BLaER1 treated with 17β-estradiol and CSF1 and Interleukin-3, amounts not matched to agents 10 nM and 100 nM (cell line): ENCODE results near the gene ACKR3.

Experiments
- H3K27ac ChIP-seq, 11 experiments: shearing (Covaris generic); formaldehyde crosslinking; 2 replicates each; pipeline ENCODE4 v1.8.1; 2022
- H3K27me3 ChIP-seq, 11 experiments: shearing (Covaris generic); formaldehyde crosslinking; 2 replicates each; pipeline ENCODE4 v1.8.1; 2022
- H3K36me3 ChIP-seq, 11 experiments: shearing (Covaris generic); formaldehyde crosslinking; 2 replicates each; pipeline ENCODE4 v1.8.1; 2022
- H3K4me1 ChIP-seq, 10 experiments: shearing (Covaris generic); formaldehyde crosslinking; 2 replicates each; pipeline ENCODE4 v1.8.1; 2022
- H3K4me2 ChIP-seq, 11 experiments: shearing (Covaris generic); formaldehyde crosslinking; 2 replicates each; pipeline ENCODE4 v1.8.1; 2022
- H3K4me3 ChIP-seq, 10 experiments: shearing (Covaris generic); formaldehyde crosslinking; 2 replicates each; pipeline ENCODE4 v1.8.1; 2022
- H3K9ac ChIP-seq, 11 experiments: shearing (Covaris generic); formaldehyde crosslinking; 2 replicates each; pipeline ENCODE4 v1.8.1; 2022
- H3K9me3 ChIP-seq, 11 experiments: shearing (Covaris generic); formaldehyde crosslinking; replicated peaks in 1 of 11; 2 replicates each; pipeline ENCODE4 v1.8.1; 2022
- H4K20me1 ChIP-seq, 11 experiments: shearing (Covaris generic); formaldehyde crosslinking; 2 replicates each; pipeline ENCODE4 v1.8.1; 2022
- Cebpa-rat ChIP-seq, 11 experiments: shearing (Covaris generic); IDR thresholded peaks; 2 replicates each; pipeline ENCODE4 v1.8.1; 2022

Gene ACKR3

DNA sequence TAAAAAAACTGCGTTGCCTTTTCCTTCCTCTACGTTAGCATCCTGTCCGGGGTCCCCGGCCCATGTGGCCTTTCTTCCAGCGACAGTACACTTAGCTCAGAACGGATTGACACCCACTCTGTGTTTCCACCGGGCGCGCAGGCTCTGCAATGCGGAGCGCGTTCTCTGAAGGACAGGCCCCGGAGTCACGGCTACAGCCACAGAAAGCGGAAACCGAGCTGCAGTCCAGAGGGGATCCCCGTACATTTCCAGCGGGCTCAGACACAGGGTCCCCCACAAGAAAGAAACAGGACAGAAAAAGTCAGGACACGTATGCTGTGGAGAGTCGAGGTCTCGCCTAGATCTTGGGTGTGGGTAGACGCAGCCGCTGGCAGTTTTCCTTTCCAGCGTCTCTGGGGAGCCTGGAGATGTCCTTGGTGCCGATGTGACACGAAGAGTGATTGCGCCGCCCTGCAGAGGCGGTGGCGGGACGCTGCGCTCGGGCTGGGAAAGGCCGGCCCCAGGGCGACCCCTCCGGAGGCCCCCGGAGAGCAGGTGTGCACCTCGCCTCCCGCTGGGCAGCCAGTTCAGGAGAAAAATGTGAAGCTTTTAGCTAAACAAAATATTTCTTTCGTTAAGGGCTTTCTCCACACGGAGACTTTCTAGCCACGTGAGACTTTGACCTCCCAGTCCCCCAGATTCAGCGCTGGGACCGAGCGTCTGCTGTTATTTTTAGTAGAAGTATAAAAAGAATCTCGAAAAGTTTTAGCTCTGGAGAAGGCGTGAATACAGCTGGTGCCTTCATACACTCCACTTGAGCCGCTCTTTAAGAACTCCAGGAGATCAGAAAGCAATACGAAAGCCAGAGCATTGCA lies 1.3 kb upstream of the ACKR3 start:
- H3K27ac ChIP-seq, result peak overlapping the region in 9 of 11 experiments; percentile 27 to 58 (median 55); a peak in 19 of 22 replicates
- H4K20me1 ChIP-seq, result peaks cover 0 to 14% (median 0%) of the 10 kb centered on the region in 11 experiments; a peak in 3 of 22 replicates
- peak overlapping the region; percentile 88 to 98 (median 96) for H3K4me2 ChIP-seq
- H3K36me3 ChIP-seq, result no peaks in the 10 kb centered on the region
- H3K9ac ChIP-seq, result peak overlapping the region; percentile 27 to 74 (median 57); a peak in 20 of 22 replicates
- TF ChIP-seq Cebpa-rat (IDR thresholded peaks at IDR 0.05), result no peak
- H3K4me1 ChIP-seq, result peaks cover 50 to 96% (median 89%) of the 10 kb centered on the region in 10 experiments
- peaks cover 42 to 58% (median 48%) of the 10 kb centered on the region in 11 experiments for H3K27me3 ChIP-seq
- peak overlapping the region; percentile 37 to 68 (median 53) for H3K4me3 ChIP-seq
- peaks cover 0 to 7% (median 0%) of the 10 kb centered on the region in 11 experiments; a peak in 1 of 22 replicates for H3K9me3 ChIP-seq

DNA sequence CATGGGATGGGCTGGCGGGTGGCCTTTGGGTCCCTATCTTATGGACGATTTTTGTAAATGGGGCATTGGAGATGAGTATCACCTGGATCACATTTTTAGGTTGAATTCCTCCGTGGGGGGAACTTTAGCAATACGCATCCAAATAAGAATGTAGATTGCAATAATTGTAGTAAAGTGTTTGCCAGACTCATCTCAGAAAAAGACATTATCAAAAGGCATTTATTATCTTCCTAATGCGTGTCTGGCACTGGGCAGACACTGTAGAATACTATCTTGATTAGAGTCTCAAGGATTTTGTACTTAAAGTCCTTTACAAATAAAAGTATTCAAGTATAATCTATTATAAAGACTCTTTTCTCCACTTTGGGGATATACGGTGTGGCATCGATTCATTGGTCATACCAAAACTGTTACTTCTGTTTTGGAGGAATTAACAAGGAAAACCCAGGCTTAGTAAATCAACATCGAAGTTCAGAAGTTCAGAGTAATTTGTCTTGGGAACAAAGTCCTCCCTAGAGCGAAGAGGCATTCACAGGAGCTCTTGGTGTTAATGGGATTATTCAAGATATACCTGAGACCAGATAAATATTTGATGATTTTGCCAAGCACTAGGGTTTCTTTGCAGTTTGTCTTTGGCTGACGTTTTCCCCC lies 578 bp upstream of the ACKR3 start:
- H3K4me2 ChIP-seq, result peak overlapping the region; percentile 88 to 98 (median 96)
- no peaks in the 10 kb centered on the region for H3K36me3 ChIP-seq
- peak overlapping the region in 9 of 10 experiments; percentile 37 to 71 (median 53); a peak in 16 of 20 replicates for H3K4me3 ChIP-seq
- peaks cover 50 to 88% (median 83%) of the 10 kb centered on the region in 10 experiments for H3K4me1 ChIP-seq
- peaks cover 42 to 58% (median 48%) of the 10 kb centered on the region in 11 experiments for H3K27me3 ChIP-seq
- H3K9ac ChIP-seq, result peak overlapping the region in 9 of 11 experiments; percentile 27 to 74 (median 57); a peak in 13 of 22 replicates
- H3K27ac ChIP-seq, result peak overlapping the region in 9 of 11 experiments; percentile 27 to 58 (median 55); a peak in 14 of 22 replicates
- TF ChIP-seq Cebpa-rat (IDR thresholded peaks at IDR 0.05), result no peak
- H4K20me1 ChIP-seq, result peaks cover 0 to 21% (median 0%) of the 10 kb centered on the region in 11 experiments; a peak in 3 of 22 replicates
- H3K9me3 ChIP-seq, result peaks cover 0 to under 1% (median 0%) of the 10 kb centered on the region in 11 experiments; a peak in 1 of 22 replicates

DNA sequence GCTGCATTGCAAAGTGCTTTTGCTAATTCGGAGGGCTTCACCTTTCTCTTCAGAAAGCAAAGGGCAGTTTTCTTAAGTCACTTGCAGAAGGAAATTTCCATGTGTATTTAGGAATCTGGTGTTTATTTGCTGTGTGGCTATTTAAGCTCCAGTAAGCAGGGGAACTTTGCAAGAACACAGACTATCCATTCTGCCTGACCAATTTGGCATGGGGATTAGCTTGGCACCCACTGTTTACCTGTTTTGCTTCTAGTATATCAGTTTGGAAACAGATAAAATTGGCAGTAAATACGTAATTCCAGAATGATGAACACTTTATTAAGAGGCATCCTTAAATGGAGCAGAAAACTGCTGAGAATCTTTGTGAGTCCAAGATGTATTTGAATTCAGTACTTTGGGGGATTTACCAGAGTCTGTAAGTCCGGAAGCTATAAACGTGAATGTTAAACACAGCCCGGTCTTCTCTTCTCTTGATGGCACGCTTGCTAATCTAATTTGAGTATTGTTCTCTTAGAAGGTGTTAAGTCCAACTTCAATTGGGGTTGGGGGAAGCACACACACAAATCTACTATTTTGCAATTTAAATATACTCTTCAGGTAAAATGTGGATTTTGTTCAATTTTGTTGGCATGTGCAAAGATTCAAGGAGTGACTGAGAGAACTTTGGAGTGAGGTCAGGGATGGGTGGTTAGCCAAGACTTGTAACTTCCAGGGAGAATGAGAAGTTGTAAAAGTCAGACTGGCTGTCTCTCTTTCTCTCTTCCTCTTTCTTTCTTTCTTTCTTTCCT lies 650 bp downstream of the ACKR3 start:
- peak overlapping the region; percentile 10 to 67 (median 44); a peak in 19 of 22 replicates for H3K9ac ChIP-seq
- H3K27me3 ChIP-seq, result peaks cover 39 to 52% (median 42%) of the 10 kb centered on the region in 11 experiments
- no peaks in the 10 kb centered on the region for H3K9me3 ChIP-seq
- peak overlapping the region; percentile 88 to 98 (median 96) for H3K4me2 ChIP-seq
- peak overlapping the region in 6 of 11 experiments; percentile 5 to 57 (median 40); a peak in 8 of 22 replicates for H3K27ac ChIP-seq
- no peaks in the 10 kb centered on the region for H3K36me3 ChIP-seq
- peaks cover 50 to 76% (median 74%) of the 10 kb centered on the region in 10 experiments for H3K4me1 ChIP-seq
- peaks cover 0 to 30% (median 0%) of the 10 kb centered on the region in 11 experiments; a peak in 3 of 22 replicates for H4K20me1 ChIP-seq
- TF ChIP-seq Cebpa-rat (IDR thresholded peaks at IDR 0.05), result no peak
- H3K4me3 ChIP-seq, result peak overlapping the region; percentile 12 to 71 (median 48); a peak in 17 of 20 replicates

DNA sequence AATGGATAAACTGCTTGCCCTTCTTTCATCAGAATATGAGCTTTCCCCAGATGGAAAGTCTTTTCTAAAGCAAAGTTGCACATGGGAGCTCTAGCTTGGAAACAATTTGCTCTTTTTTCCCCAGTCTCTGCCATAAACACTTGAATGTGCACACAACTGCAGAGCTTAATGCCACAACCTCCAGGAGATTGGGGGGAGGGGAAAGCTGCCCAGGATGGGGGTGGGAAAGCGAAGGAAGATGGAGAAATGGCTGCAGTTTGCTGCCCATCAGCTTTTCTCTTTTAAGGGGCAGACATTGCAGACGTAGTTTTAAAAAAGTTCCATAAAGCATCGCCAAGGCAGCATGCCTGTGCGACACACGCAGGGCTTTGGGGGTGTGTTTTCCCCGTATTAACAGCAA lies 1.5 kb downstream of the ACKR3 start:
- Histone ChIP-seq H3K4me3 (peak overlapping the region in 6 of 10 experiments; percentile 40 to 71 (median 56); a peak in 10 of 20 replicates), H3K4me2 (peak overlapping the region; percentile 88 to 98 (median 96))

DNA sequence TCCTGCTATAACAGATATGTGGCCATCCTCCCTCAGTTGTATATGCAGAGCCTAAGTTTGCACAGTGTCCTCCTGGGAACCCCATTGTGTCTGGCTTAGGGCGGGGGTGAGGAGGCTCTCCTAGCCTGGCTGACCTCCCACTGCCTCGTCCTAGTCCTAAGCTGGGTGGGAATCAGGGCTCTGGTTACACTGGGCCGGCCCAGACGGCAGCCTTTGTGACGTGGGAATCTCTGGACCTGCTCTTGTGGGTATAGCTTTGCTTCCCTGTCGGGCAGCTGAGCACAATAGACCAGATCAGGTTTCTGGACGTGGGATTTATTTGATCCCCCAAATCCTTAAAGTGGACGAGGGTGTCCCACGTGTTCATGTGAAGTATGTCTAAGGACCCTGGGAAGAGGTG lies 2.9 kb downstream of the ACKR3 start:
- H3K9ac ChIP-seq, result no peak overlapping the region
- peak overlapping the region in 1 of 10 experiments; percentile 13; a peak in 1 of 20 replicates for H3K4me3 ChIP-seq
- no peak for TF ChIP-seq Cebpa-rat (IDR thresholded peaks at IDR 0.05)
- peaks cover 41 to 54% (median 52%) of the 10 kb centered on the region in 10 experiments for H3K4me1 ChIP-seq
- H3K4me2 ChIP-seq, result peak overlapping the region; percentile 88 to 98 (median 96); a peak in 19 of 22 replicates
- peaks cover 0 to 30% (median 0%) of the 10 kb centered on the region in 11 experiments; a peak in 5 of 22 replicates for H4K20me1 ChIP-seq
- no peak overlapping the region for H3K27ac ChIP-seq
- H3K9me3 ChIP-seq, result peaks cover 0 to 13% (median 6%) of the 10 kb centered on the region in 11 experiments; a peak in 15 of 22 replicates
- peaks cover 0 to 6% (median 0%) of the 10 kb centered on the region in 11 experiments; a peak in 1 of 22 replicates for H3K36me3 ChIP-seq
- H3K27me3 ChIP-seq, result peaks cover 17 to 30% (median 20%) of the 10 kb centered on the region in 11 experiments

More for the DNA sequence above, 1.5 kb downstream of the ACKR3 start:
- Histone ChIP-seq H3K4me1 (peaks cover 41 to 67% (median 65%) of the 10 kb centered on the region in 10 experiments), H3K36me3 (no peaks in the 10 kb centered on the region; a peak in 1 of 22 replicates), H3K9ac (peak overlapping the region in 5 of 11 experiments; percentile 3 to 67 (median 56); a peak in 6 of 22 replicates), H3K27me3 (peaks cover 31 to 43% (median 34%) of the 10 kb centered on the region in 11 experiments), H4K20me1 (peaks cover 0 to 30% (median 0%) of the 10 kb centered on the region in 11 experiments; a peak in 3 of 22 replicates), H3K9me3 (0 out of 22 replicates have a peak, but pooled peaks cover 0 to under 1% (median 0%) of the 10 kb centered on the region in 11 experiments), H3K27ac (0 out of 22 replicates have a peak overlapping the region, but pooled peaks of 1 of the 11 experiments have one; percentile 40)
- TF ChIP-seq Cebpa-rat (IDR thresholded peaks at IDR 0.05), result no peak

DNA sequence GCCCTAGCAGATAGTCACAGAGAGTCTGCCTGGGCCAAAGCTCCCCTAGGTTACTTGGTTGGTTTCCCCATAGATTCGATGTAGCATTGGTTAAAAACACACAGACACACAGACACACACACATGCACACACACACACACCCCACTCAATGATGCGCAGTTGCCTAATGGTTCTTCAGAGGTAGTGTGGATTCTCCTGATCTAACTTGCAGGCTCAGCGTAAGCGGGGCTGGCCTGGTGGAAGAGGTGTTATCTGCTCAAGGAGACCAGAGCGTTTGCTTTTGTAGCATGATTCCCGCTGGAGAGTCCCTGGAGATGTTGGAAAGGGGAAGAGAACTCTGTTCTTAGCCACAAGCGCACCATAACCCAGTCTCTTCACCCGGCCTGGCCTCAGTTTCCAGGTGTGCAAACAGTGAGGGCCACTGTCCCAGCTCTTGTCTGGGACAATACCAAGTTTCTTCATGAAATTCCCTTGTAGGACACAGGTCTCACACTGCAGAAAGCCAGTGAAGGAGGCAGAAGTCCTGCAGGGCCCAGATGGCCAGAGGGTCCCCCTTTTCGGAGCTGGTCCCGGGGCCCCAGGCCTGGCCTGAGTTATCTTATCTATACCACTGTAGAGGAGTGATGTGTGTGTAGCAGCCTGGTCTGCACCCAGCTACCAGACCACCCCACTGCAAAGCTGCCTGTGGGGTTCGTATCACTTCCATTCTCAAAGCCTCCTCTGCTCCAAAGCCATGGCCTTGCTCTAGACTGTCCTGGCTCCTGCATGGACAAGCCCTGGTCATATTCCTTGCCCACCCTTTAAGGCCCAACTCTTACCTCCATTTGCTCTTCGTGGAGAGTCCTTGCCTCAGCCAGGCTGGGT lies 3.7 kb downstream of the ACKR3 start:
- Histone ChIP-seq H4K20me1 (peaks cover 0 to 30% (median 0%) of the 10 kb centered on the region in 11 experiments; a peak in 5 of 22 replicates), H3K36me3 (peaks cover 0 to 10% (median 0%) of the 10 kb centered on the region in 11 experiments; a peak in 1 of 22 replicates), H3K4me1 (peaks cover 40 to 47% (median 44%) of the 10 kb centered on the region in 10 experiments), H3K9me3 (peaks cover 0 to 22% (median 12%) of the 10 kb centered on the region in 11 experiments; a peak in 15 of 22 replicates), H3K27ac (no peak overlapping the region), H3K4me2 (peak overlapping the region in 3 of 11 experiments; percentile 88 to 96 (median 96); a peak in 4 of 22 replicates), H3K9ac (no peak overlapping the region), H3K4me3 (no peak overlapping the region), H3K27me3 (peaks cover 9 to 21% (median 12%) of the 10 kb centered on the region in 11 experiments)
- TF ChIP-seq Cebpa-rat (IDR thresholded peaks at IDR 0.05), result no peak

DNA sequence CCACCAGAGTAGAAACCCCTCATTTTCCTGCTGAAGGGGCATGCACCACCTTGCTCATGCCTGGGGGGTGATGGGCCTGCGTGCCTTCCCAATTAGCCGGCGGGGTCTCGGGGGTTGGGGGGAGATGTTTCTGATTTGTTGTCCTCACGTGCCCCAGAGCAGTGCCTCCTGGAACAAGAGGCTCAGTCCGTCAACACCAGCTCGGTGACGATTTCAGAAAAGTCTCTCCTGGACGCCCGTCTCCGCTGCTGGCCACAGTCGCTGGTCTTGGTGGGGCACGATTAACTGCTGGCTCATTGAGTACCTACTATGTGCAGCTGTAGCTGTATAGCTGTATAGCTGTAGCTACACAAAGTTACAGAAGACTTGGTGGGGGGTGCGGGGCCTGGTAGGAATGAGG lies 4.4 kb downstream of the ACKR3 start:
- peaks cover 0 to 30% (median 0%) of the 10 kb centered on the region in 11 experiments; a peak in 5 of 22 replicates for H4K20me1 ChIP-seq
- no peak overlapping the region for H3K4me2 ChIP-seq
- TF ChIP-seq Cebpa-rat (IDR thresholded peaks at IDR 0.05), result no peak
- H3K4me1 ChIP-seq, result peaks cover 33 to 40% (median 37%) of the 10 kb centered on the region in 10 experiments
- no peak overlapping the region for H3K4me3 ChIP-seq
- H3K27me3 ChIP-seq, result peaks cover 2 to 14% (median 5%) of the 10 kb centered on the region in 11 experiments; a peak in 20 of 22 replicates
- H3K9me3 ChIP-seq, result peaks cover 0 to 25% (median 12%) of the 10 kb centered on the region in 11 experiments; a peak in 15 of 22 replicates
- H3K9ac ChIP-seq, result no peak overlapping the region
- H3K27ac ChIP-seq, result no peak overlapping the region
- H3K36me3 ChIP-seq, result peaks cover 0 to 10% (median 0%) of the 10 kb centered on the region in 11 experiments; a peak in 1 of 22 replicates
